Activated naive CD8-positive, alpha-beta T cell treated with anti-CD3 and anti-CD28 coated beads, Interleukin-2, amount 50 U/mL, for 16 hours (primary cell): ENCODE results near the gene IL6R.

Experiments
- DNase-seq: peaks from one replicate; pipeline ENCODE4 v3.0.0-alpha.2; 2020; ENCODE audit warnings: low read depth, low spot score

Gene IL6R

DNA sequence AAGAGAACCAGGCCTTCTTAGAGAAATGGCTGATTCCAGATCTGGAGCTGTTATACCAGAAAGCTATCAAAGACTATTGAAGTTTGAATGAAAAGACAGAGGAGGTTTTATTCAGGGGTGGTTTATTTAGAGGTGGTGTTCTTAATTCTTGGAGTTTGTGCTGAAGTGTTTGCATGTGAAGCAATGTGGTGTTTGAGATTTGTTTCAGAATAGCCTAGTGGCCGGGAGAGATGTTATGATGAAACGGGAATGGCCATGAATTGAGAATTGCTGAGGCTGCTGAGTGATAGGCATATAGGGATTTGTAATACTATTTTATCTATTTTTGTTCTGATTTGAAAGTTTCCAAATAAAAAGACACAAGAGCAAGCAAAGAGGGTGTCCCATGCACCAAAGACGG is 107.6 kb downstream of the IL6R start:
- DNase-seq: no peak

DNA sequence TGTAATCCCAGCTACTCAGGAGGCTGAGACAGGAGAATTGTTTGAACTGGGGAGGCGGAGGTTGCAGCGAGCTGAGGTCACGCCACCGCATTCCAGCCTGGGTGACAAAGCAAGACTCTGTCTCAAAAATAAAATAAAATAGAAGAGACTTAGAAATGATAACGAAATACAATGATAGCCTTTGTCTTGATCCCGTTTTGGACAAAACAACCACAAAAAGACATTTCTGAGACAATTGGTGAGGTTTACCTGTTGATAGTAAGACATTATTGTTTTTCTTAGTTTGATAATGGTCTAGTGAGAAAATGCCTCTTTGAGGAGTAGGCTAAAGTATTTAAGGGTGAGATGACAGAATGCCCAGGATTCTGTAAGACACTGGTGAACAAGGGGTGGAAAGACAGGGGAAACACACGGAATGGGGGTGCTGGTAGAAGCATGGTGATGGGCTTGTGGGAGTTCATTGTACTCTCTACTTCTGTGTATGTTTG is 109.0 kb downstream of the IL6R start:
- no peak for DNase-seq

DNA sequence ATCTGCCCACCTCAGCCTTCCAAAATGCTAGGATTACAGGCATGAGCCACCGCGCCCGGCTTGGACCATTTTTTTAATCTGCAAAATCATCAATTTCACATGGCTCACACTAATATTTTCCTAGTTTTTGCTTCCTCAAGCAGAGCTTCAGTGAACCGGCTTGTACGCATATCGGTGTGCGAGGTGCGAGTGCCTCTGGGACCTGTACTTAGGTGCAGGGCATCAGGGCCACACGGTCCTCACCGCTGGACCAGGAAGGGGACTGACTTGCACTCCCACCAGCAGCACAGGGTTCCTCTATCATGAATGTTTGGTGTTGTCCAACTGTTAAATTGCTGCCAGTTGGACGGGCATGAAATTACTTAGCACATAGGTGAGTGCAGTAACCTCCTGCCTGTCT is 112.5 kb downstream of the IL6R start:
- DNase-seq: no peak
